HepG2 (cell line): ENCODE data around the gene DCHS2. TPM values are rescaled to one million over a fixed set of nuclear protein-coding genes. Genes with fewer than 3 reads are reported as not detected.

Source experiments
- ATAC-seq: fragments of 200-7000 bp; cut with Tn5 transposase; 3 replicates; pipeline ENCODE4 v1.9.1; 2020; ENCODE audit warnings: mild to moderate bottlenecking, moderate library complexity
- BruUV-seq: library from RNA; stranded (reverse); fragments of 400-500 nt; replicated peaks from 2 replicates; lab custom pipeline; 2021; lab: Mats Ljungman, UMichigan
- CTCF ChIA-PET: fragments of 300-600 bp; formaldehyde crosslinking; extraction: SDS; loops from one replicate; lab custom pipeline; 2021; ENCODE audit warnings: low total read pairs, inconsistent platforms, low intra/inter-chr PET ratio; lab: Yijun Ruan, JAX
- POLR2A ChIA-PET: fragments of 350-600 bp; sonication (Branson Sonifier 250); formaldehyde crosslinking; loops from one replicate; lab custom pipeline; 2020; ENCODE audit warnings: antibody characterized with exemption, inconsistent platforms; lab: Yijun Ruan, JAX
- DNase-seq: peaks from one replicate; pipeline ENCODE4 v3.0.0-alpha.2; 2015; ENCODE audit warnings: low spot score
- FAIRE-seq: peaks from 3 replicates; lab custom pipeline; 2011; peaks lifted over from hg19 to GRCh38; lab: Jason Lieb, UNC
- H2AFZ ChIP-seq: one replicate; pipeline ENCODE4 v1.6.1; 2011; ENCODE audit warnings: low read length, inconsistent platforms
- H3K27ac ChIP-seq: fragments of 300-600 bp; 3 replicates; pipeline ENCODE4 v1.8.0; 2011; ENCODE audit warnings: mixed run types, mild to moderate bottlenecking, mixed read lengths, low read length, inconsistent platforms; ENCODE audit not compliant: insufficient read depth; ENCODE audit errors: extremely low read length
- H3K27me3 ChIP-seq, 2 experiments: fragments of 200-600 bp in 1 of 2; 2 replicates in 1 of 2; 3 replicates in 1 of 2; pipeline versions ENCODE4 v1.6.0 to v1.8.0; 2011; ENCODE audit warnings: low read length in 2 of 2, mild to moderate bottlenecking in 2 of 2, moderate library complexity in 2 of 2, inconsistent platforms in 1 of 2; ENCODE audit not compliant: insufficient read depth in 2 of 2, control insufficient read depth in 1 of 2
- H3K36me3 ChIP-seq, 2 experiments: fragments of 200-600 bp in 1 of 2; replicated peaks in 1 of 2; 2 replicates in 1 of 2; 3 replicates in 1 of 2; pipeline versions ENCODE4 v1.5.1 to v1.8.0; 2011; ENCODE audit warnings: low read length in 2 of 2, inconsistent platforms in 1 of 2; ENCODE audit not compliant: insufficient read depth in 2 of 2, control insufficient read depth in 1 of 2
- H3K4me1 ChIP-seq: 2 replicates; pipeline ENCODE4 v1.5.1; 2012; ENCODE audit warnings: low read length, inconsistent platforms; ENCODE audit not compliant: insufficient read depth
- H3K4me2 ChIP-seq: 2 replicates; pipeline ENCODE4 v1.6.0; 2011; ENCODE audit warnings: low read depth, low read length, inconsistent platforms
- H3K4me3 ChIP-seq, 3 experiments: fragments of 200-600 bp in 1 of 3; sonication (generic), shearing (Covaris generic) in 1 of 3; replicated peaks in 1 of 3; 2 replicates each; pipeline ENCODE4 v1.5.1; 2011 to 2016; ENCODE audit warnings: low read length in 3 of 3, inconsistent platforms in 2 of 3, low read depth in 2 of 3, mild to moderate bottlenecking in 2 of 3, control low read depth in 1 of 3, mixed read lengths in 1 of 3; ENCODE audit not compliant: insufficient read depth in 1 of 3
- H3K79me2 ChIP-seq: one replicate; pipeline ENCODE4 v1.6.1; 2011; ENCODE audit warnings: low read length, inconsistent platforms; ENCODE audit not compliant: insufficient read depth
- H3K9ac ChIP-seq: 2 replicates; pipeline ENCODE4 v1.6.0; 2011; ENCODE audit warnings: mild to moderate bottlenecking, low read depth, low read length, inconsistent platforms; ENCODE audit not compliant: insufficient read depth
- H3K9me3 ChIP-seq: 2 replicates; pipeline ENCODE4 v1.5.1; 2012; ENCODE audit warnings: mild to moderate bottlenecking, low read length
- H4K20me1 ChIP-seq: 2 replicates; pipeline ENCODE4 v1.6.0; 2011; ENCODE audit warnings: inconsistent platforms, mild to moderate bottlenecking, low read length, moderate library complexity; ENCODE audit not compliant: insufficient read depth
- ELF1 ChIP-seq: sonication (generic); formaldehyde crosslinking; IDR thresholded peaks from 2 replicates; pipeline ENCODE4 v1.4.0; 2020; ENCODE audit warnings: missing genetic modification reagents
- FOXO1 ChIP-seq: sonication (generic); formaldehyde crosslinking; IDR thresholded peaks from 2 replicates; pipeline ENCODE4 v1.4.0; 2020; ENCODE audit warnings: missing genetic modification reagents
- NKX3-1 ChIP-seq: sonication (generic); formaldehyde crosslinking; IDR thresholded peaks from 2 replicates; pipeline ENCODE4 v1.5.0; 2020; ENCODE audit warnings: missing genetic modification reagents
- SIX1 ChIP-seq: sonication (generic); formaldehyde crosslinking; IDR thresholded peaks from 2 replicates; pipeline ENCODE4 v1.4.0; 2020; ENCODE audit warnings: missing genetic modification reagents, borderline replicate concordance
- TFDP1 ChIP-seq: IDR thresholded peaks from 2 replicates; pipeline ENCODE4 v1.6.1; 2016; ENCODE audit warnings: missing compliant biosample characterization, missing genetic modification reagents, borderline replicate concordance
- ZNF142 ChIP-seq: sonication (generic); formaldehyde crosslinking; IDR thresholded peaks from 2 replicates; pipeline ENCODE4 v1.4.0; 2020; ENCODE audit warnings: missing genetic modification reagents
- ZNF230 ChIP-seq: sonication (generic); formaldehyde crosslinking; IDR thresholded peaks from 2 replicates; pipeline ENCODE4 v1.4.0; 2020; ENCODE audit warnings: mild to moderate bottlenecking, missing genetic modification reagents
- ZNF367 ChIP-seq: sonication (generic); formaldehyde crosslinking; IDR thresholded peaks from 2 replicates; pipeline ENCODE4 v1.4.0; 2020; ENCODE audit warnings: missing genetic modification reagents, borderline replicate concordance
- ZNF589 ChIP-seq: sonication (generic); formaldehyde crosslinking; conservative IDR thresholded peaks from 2 replicates; pipeline ENCODE4 v1.8.0; 2022; ENCODE audit warnings: mild to moderate bottlenecking, moderate library complexity, missing genetic modification reagents
- WGBS: methylation state at CpG from one replicate; pipeline ENCODE4 v1.1.6; 2017; ENCODE audit warnings: low lambda C conversion rate; 5-methylcytosine and 5-hydroxymethylcytosine counted together
- in situ Hi-C: cut with HindIII; loops from 2 replicates; pipeline ENCODE4 v1.10.0; 2017; ENCODE audit warnings: low pct_unique_long_range_greater_than_20kb; ENCODE audit not compliant: extremely low pct_ligation_motif_present
- intact Hi-C: fragments of 100-400 bp; cut with micrococcal nuclease; formaldehyde crosslinking; loops from one replicate; pipeline ENCODE4 v1.10.0; 2022; ENCODE audit not compliant: unreplicated experiment
- polyA plus RNA-seq, 8 experiments: library from polyadenylated mRNA; depleted of rRNA in 3 of 8; stranded (reverse) in 7 of 8; unstranded in 1 of 8; fragments of >200 nt; fragmentation: Illumina TruSeq in 4 of 8; extraction: Trizol in 4 of 8; gene quantifications; 2 replicates each; pipeline versions ENCODE4 v1.2.1 to v1.2.3, GENCODE V29; 2011 to 2016; ENCODE audit warnings: low read depth in 4 of 8, missing spikeins in 1 of 8, mixed read lengths in 1 of 8; ENCODE audit not compliant: insufficient read depth in 1 of 8
- total RNA-seq, 5 experiments: library from RNA; depleted of rRNA; stranded (reverse); fragments of >200 nt; fragmentation: Illumina TruSeq; extraction: Trizol; gene quantifications; 2 replicates each; pipeline ENCODE4 v1.2.3, GENCODE V29; 2016; ENCODE audit warnings: low read depth in 1 of 5
- TF ChIP-seq, protein P1 (sequence below): sonication (generic); formaldehyde crosslinking; IDR thresholded peaks from 2 replicates; pipeline ENCODE4 v1.4.0; 2020; ENCODE audit warnings: mild to moderate bottlenecking, missing genetic modification reagents

The DCHS2 gene
- total and polyA plus RNA-seq, 2 of the 13 experiments (the other 11 are each of a cell fraction or from before 2014, with no cell fraction given) = 0.03 TPM; not detected in 1

GRCh38 chr4:154277172-154277571 is 214.4 kb downstream of the DCHS2 start:
- no TSS peak for BruUV-seq
- ChIA-PET POLR2A (no interaction called here), CTCF (no interaction called here)
- Histone ChIP-seq H3K4me1 (no peaks in the 10 kb centered on the region), H2AFZ (no peak overlapping the region), H3K9me3 (no peaks in the 10 kb centered on the region), H3K9ac (no peak overlapping the region), H3K4me3 (no peak overlapping the region), H4K20me1 (no peaks in the 10 kb centered on the region), H3K79me2 (no peaks in the 10 kb centered on the region), H3K36me3 (no peaks in the 10 kb centered on the region), H3K4me2 (no peak overlapping the region), H3K27ac (no peak overlapping the region), H3K27me3 (no peaks in the 10 kb centered on the region)
- in situ Hi-C loops (no loop called here), intact Hi-C loops (no loop called here)
- DNase-seq (no peak), ATAC-seq (no peak), FAIRE-seq (no peak)
- WGBS = 8% methylated on average over 2 of the region's 2 CpGs
- TF ChIP-seq ELF1 (CRISPR knock-in tag) (no peak), FOXO1 (CRISPR knock-in tag) (no peak), TFDP1 (no peak), ZNF367 (CRISPR knock-in tag) (no peak), SIX1 (CRISPR knock-in tag) (no peak), ZNF589 (CRISPR knock-in tag) (no peak), NKX3-1 (CRISPR knock-in tag) (no peak), ZNF142 (CRISPR knock-in tag) (no peak), ZNF230 (no peak)
- TF ChIP-seq, protein P1, sequence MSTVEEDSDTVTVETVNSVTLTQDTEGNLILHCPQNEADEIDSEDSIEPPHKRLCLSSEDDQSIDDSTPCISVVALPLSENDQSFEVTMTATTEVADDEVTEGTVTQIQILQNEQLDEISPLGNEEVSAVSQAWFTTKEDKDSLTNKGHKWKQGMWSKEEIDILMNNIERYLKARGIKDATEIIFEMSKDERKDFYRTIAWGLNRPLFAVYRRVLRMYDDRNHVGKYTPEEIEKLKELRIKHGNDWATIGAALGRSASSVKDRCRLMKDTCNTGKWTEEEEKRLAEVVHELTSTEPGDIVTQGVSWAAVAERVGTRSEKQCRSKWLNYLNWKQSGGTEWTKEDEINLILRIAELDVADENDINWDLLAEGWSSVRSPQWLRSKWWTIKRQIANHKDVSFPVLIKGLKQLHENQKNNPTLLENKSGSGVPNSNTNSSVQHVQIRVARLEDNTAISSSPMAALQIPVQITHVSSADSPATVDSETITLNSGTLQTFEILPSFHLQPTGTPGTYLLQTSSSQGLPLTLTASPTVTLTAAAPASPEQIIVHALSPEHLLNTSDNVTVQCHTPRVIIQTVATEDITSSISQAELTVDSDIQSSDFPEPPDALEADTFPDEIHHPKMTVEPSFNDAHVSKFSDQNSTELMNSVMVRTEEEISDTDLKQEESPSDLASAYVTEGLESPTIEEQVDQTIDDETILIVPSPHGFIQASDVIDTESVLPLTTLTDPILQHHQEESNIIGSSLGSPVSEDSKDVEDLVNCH = no peak
